ENCODE measurements around the gene PRKACA. TPM values are rescaled to one million over a fixed set of nuclear protein-coding genes. Genes with fewer than 3 reads are reported as not detected.

PRKACA gene
- total RNA-seq, 4 donors from 2014 or later = 16.7 to 74.8 (median 39.5) TPM

DNA sequence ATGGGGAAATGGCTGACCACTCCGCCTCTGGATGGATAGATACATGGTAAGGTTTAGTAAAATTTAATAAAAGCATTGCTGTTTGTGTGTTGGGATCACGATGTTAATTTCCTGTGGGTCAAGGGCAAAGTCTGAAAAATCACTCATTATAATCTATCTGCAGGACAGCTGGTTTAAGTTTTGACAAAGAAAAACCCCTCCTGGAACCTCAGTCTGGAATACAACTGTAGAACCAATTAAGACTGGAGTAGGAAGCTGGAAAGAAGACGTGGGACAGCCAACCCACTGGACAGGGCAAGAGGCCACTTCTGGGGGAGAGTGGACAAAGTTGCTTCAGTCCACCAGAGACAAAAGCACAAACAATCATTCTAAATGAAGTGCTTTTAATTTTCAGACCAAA, 1.6 kb upstream of the PRKACA start:
- Histone ChIP-seq H3K27ac (peak overlapping the region; percentile 94 to 100 (median 100)), H3K4me1 (peaks cover 11 to 48% (median 33%) of the 10 kb centered on the region in 4 donors), H3K27me3 (no peaks in the 10 kb centered on the region), H3K9me3 (no peaks in the 10 kb centered on the region), H3K36me3 (no peaks in the 10 kb centered on the region), H3K4me3 (peak overlapping the region in 1 of 4 donors; percentile 54)
- WGBS, 2 donors (ENCODE audit: low coverage in 1 of 2) = 62 to 65% methylated on average over 3 of the region's 3 CpGs
- in situ Hi-C loops (cut with MboI; ENCODE audit: low pct_ligation_motif_present in 1 of 4, low pct_unique_long_range_greater_than_20kb in 1 of 4, low sequenced_read_pairs in 3 of 4) (no loop called here), intact Hi-C loops (cut with DNase I; ENCODE audit: low total_unique reads) (no loop called here)
- DNase-seq = no peak
- no peak for TF ChIP-seq EP300 (IDR thresholded peaks at IDR 0.05; ENCODE audit: low read depth)
- TF ChIP-seq, protein P1, sequence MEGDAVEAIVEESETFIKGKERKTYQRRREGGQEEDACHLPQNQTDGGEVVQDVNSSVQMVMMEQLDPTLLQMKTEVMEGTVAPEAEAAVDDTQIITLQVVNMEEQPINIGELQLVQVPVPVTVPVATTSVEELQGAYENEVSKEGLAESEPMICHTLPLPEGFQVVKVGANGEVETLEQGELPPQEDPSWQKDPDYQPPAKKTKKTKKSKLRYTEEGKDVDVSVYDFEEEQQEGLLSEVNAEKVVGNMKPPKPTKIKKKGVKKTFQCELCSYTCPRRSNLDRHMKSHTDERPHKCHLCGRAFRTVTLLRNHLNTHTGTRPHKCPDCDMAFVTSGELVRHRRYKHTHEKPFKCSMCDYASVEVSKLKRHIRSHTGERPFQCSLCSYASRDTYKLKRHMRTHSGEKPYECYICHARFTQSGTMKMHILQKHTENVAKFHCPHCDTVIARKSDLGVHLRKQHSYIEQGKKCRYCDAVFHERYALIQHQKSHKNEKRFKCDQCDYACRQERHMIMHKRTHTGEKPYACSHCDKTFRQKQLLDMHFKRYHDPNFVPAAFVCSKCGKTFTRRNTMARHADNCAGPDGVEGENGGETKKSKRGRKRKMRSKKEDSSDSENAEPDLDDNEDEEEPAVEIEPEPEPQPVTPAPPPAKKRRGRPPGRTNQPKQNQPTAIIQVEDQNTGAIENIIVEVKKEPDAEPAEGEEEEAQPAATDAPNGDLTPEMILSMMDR (IDR thresholded peaks at IDR 0.05) = no peak
- TF ChIP-seq POLR2A (IDR thresholded peaks at IDR 0.05) = no peak
- no peak for TF ChIP-seq POLR2AphosphoS5 (IDR thresholded peaks at IDR 0.05)

DNA sequence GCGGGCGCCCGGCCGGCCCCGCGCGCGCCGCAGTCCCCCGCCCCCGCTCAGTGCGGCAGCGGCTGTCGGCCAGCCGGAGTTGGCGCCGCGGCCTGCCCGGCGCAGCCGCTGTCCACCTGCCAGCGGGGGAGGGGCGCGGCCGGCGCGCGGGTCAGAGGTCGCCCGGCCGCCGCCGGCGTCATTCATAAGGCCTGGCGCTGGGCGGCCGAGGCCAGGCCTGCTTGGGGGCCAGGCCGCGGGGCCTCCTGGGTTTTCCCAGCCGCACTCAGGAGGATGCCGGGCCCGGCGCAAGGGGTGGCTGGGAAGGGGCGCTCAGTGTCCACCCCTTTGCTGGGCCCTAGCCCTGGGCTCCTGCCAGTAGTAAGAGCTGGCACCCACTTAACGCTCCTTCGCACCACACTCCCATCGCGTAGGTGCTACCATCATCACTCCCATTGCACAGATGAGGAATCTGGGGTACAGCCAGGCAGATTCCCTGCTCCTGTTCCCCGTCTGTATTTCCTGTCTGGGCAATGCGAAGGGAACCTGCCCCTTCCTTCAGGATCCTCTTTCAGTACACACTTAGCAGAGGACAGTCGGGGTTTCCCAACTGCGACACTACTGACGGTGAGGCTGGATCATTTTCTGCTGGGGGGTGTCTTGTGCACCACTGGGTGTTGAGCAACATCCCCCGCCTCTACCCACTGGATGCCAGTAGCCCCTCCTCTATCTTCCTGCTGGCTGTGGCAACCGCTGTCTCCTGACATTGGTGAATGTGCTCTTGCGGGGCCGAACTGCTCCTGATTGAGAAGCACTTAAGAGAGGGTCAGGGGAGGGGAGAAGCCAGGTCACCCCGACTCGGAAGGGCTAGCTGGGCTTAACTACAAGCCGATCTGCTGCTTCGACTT, 846 bp upstream of the PRKACA start:
- intact Hi-C loops (cut with DNase I; ENCODE audit: low total_unique reads) = no loop called here
- WGBS, 2 donors (ENCODE audit: low coverage in 1 of 2) = 11% methylated on average over 26 of the region's 61 CpGs; no CpG with 5 or more reads in 1 of the 2 donors

DNA sequence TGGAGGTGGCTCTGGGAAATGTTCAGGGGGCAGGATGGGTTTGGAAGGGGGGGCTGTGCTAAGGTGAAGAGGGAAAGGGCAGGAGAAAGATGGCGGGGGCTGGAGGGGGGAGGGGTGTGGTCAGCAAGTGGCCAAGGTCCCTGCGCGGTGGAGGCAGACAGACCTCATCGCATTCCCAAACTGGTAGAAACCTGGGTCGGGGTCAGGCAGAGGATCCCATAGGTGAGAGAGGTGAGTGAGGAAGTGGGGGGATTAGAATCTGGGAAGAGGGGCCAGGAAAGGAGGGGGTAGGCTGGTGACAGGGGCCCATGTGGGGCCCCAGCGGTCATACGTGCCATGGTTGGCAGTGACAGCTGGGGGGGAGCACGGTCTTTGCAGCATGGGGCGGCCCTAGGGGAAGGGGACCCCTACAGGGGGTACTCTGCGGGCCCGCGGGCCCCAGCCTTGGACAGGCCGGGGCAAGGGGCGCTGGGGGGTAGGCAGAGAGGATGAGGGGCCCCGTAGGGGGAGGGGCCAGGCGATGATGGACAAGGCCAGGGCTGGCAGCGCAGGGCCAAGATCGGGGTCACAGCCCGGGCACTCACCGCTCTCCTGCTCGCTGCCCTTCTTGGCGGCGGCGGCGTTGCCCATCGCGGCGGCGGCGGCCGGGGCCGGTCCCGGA, 514 bp downstream of the PRKACA start:
- Histone ChIP-seq H3K27me3 (no peaks in the 10 kb centered on the region), H3K27ac (peak overlapping the region; percentile 85 to 100 (median 97)), H3K9me3 (no peaks in the 10 kb centered on the region), H3K4me1 (peaks cover 28 to 69% (median 52%) of the 10 kb centered on the region in 4 donors), H3K4me3 (peak overlapping the region; percentile 92 to 99 (median 96)), H3K36me3 (no peaks in the 10 kb centered on the region)
- TF ChIP-seq POLR2A (IDR thresholded peaks at IDR 0.05) = no peak
- TF ChIP-seq, protein P1 (IDR thresholded peaks at IDR 0.05) = no peak
- no peak for TF ChIP-seq POLR2AphosphoS5 (IDR thresholded peaks at IDR 0.05)
- TF ChIP-seq EP300 (IDR thresholded peaks at IDR 0.05; ENCODE audit: low read depth) = no peak
- intact Hi-C loops (cut with DNase I; ENCODE audit: low total_unique reads) (no loop called here), in situ Hi-C loops (cut with MboI; ENCODE audit: low pct_ligation_motif_present in 1 of 4, low pct_unique_long_range_greater_than_20kb in 1 of 4, low sequenced_read_pairs in 3 of 4) (no loop called here)
- DNase-seq = no peak
- WGBS, 2 donors (ENCODE audit: low coverage in 1 of 2) = 0 to 1% methylated on average over 4 to 28 of the region's 33 CpGs

More for the DNA sequence above, 846 bp upstream of the PRKACA start:
- TF ChIP-seq POLR2A (IDR thresholded peaks at IDR 0.05) = peak; percentile 52
- TF ChIP-seq EP300 (IDR thresholded peaks at IDR 0.05; ENCODE audit: low read depth) = no peak
- peak; percentile 35 to 60 (median 59) for TF ChIP-seq POLR2AphosphoS5 (IDR thresholded peaks at IDR 0.05)
- peak; percentile 73 for DNase-seq
- Histone ChIP-seq H3K4me3 (peak overlapping the region; percentile 49 to 92 (median 55)), H3K9me3 (no peaks in the 10 kb centered on the region), H3K4me1 (peaks cover 16 to 56% (median 38%) of the 10 kb centered on the region in 4 donors), H3K27me3 (no peaks in the 10 kb centered on the region), H3K27ac (peak overlapping the region; percentile 94 to 100 (median 100)), H3K36me3 (no peaks in the 10 kb centered on the region)
- in situ Hi-C loops (cut with MboI; ENCODE audit: low pct_ligation_motif_present in 1 of 4, low pct_unique_long_range_greater_than_20kb in 1 of 4, low sequenced_read_pairs in 3 of 4) = no loop called here

DNA sequence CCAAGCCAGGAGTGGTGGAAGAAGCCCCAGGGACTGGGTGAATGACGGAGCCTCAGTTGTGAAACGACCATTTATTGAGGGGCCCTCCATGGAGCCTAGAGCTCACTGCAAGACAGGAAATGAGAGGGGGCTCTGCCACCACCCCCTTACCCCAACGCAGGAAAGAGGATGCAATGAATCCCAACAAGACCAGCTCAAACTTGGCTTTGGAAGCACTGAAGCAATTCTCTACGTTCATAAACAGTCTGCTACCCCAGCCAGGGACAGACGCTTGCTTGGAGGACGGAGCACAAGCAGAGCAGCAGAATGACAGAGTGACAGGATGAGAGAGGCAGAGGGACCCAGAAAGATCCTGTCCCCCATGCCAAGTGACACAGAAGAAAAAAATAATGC, 1.0 kb downstream of the PRKACA start:
- intact Hi-C loops (cut with DNase I; ENCODE audit: low total_unique reads) = no loop called here
- 20% methylated on average over 6 of the region's 6 CpGs; no CpG with 5 or more reads in 1 of the 2 donors for WGBS, 2 donors (ENCODE audit: low coverage in 1 of 2)

DNA sequence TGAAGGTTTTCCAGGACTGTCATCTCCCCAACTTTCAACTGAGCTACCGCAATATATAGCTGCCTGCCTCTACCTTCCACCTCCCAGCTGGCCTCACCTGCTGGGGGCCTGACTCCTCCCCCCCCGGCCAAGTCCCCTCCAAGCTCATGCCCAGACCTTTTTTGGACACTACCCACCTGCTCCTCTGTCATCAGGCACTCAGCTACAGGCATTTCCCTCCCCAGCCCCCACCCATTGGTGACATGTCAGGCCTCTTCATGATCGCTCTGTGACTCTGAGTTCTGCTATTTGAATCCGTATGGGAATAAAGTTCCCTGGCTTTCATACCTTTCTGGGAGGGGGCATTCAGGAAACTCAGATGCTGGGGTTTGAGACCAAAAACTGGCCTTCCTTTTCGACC, 1.8 kb downstream of the PRKACA start:
- intact Hi-C loops (cut with DNase I; ENCODE audit: low total_unique reads) (no loop called here), in situ Hi-C loops (cut with MboI; ENCODE audit: low pct_ligation_motif_present in 1 of 4, low pct_unique_long_range_greater_than_20kb in 1 of 4, low sequenced_read_pairs in 3 of 4) (no loop called here)
- no peak for DNase-seq
- WGBS, 2 donors (ENCODE audit: low coverage in 1 of 2) = 73 to 78% methylated on average over 5 of the region's 5 CpGs
- Histone ChIP-seq H3K9me3 (no peaks in the 10 kb centered on the region), H3K4me1 (peaks cover 28 to 76% (median 54%) of the 10 kb centered on the region in 4 donors), H3K36me3 (no peaks in the 10 kb centered on the region), H3K27ac (peak overlapping the region in 3 of 4 donors; percentile 85 to 100 (median 94)), H3K4me3 (peak overlapping the region in 1 of 4 donors; percentile 95), H3K27me3 (no peaks in the 10 kb centered on the region)
- no peak for TF ChIP-seq EP300 (IDR thresholded peaks at IDR 0.05; ENCODE audit: low read depth)
- TF ChIP-seq POLR2AphosphoS5 (IDR thresholded peaks at IDR 0.05) = no peak
- TF ChIP-seq POLR2A (IDR thresholded peaks at IDR 0.05) = no peak
- TF ChIP-seq, protein P1 (IDR thresholded peaks at IDR 0.05) = no peak

More for the DNA sequence above, 1.0 kb downstream of the PRKACA start:
- H3K4me3 ChIP-seq = peak overlapping the region; percentile 92 to 99 (median 96)
- no peaks in the 10 kb centered on the region for H3K9me3 ChIP-seq
- no peak for DNase-seq
- TF ChIP-seq POLR2A (IDR thresholded peaks at IDR 0.05) = no peak
- in situ Hi-C loops (cut with MboI; ENCODE audit: low pct_ligation_motif_present in 1 of 4, low pct_unique_long_range_greater_than_20kb in 1 of 4, low sequenced_read_pairs in 3 of 4) = no loop called here
- peaks cover 28 to 75% (median 54%) of the 10 kb centered on the region in 4 donors for H3K4me1 ChIP-seq
- H3K36me3 ChIP-seq = no peaks in the 10 kb centered on the region
- peak overlapping the region; percentile 85 to 100 (median 97) for H3K27ac ChIP-seq
- H3K27me3 ChIP-seq = no peaks in the 10 kb centered on the region
